K562 (cell line): ENCODE measurements around the gene CD99L2. TPM values are rescaled to one million over a fixed set of nuclear protein-coding genes. Genes with fewer than 3 reads are reported as not detected.
A peak's percentile ranks its signal among the peaks of the same experiment; 100 is the strongest.

Source experiments
- ARNT ChIP-seq, 2 experiments: fragments of 450-650 bp; IDR thresholded peaks; 2 replicates each; pipeline ENCODE4 v1.6.1; 2016; ENCODE audit warnings: mild to moderate bottlenecking in 1 of 2
- BRD4 ChIP-seq: fragments of 200-600 bp; sonication (generic); IDR thresholded peaks from 2 replicates; pipeline ENCODE4 v1.6.1; 2017; ENCODE audit warnings: inconsistent platforms
- C11orf30 ChIP-seq: fragments of 450-650 bp; IDR thresholded peaks from 2 replicates; pipeline ENCODE4 v1.6.1; 2016; ENCODE audit warnings: low read depth, mild to moderate bottlenecking
- CBX2 ChIP-seq: fragments of 200-600 bp; sonication (generic); IDR thresholded peaks from one replicate; pipeline ENCODE4 v1.6.1; 2012; ENCODE audit warnings: mild to moderate bottlenecking, low read length, inconsistent platforms; ENCODE audit not compliant: insufficient read depth, poor library complexity, severe bottlenecking
- CBX8 ChIP-seq: fragments of 200-600 bp; sonication (generic); IDR thresholded peaks from 2 replicates; pipeline ENCODE4 v1.6.1; 2012; ENCODE audit warnings: borderline replicate concordance, mixed run types, low read depth, mild to moderate bottlenecking, moderate library complexity, mixed read lengths, low read length, control low read depth, inconsistent platforms; ENCODE audit not compliant: poor library complexity, severe bottlenecking; ENCODE audit errors: extremely low read depth
- CEBPB ChIP-seq: fragments of 450-650 bp; IDR thresholded peaks from 2 replicates; pipeline ENCODE4 v1.6.1; 2016; ENCODE audit warnings: missing genetic modification characterization, missing compliant biosample characterization
- CHD4 ChIP-seq: fragments of 200-600 bp; sonication (generic); IDR thresholded peaks from 3 replicates; pipeline ENCODE4 v1.6.1; 2012; ENCODE audit warnings: low read depth, mild to moderate bottlenecking, mixed read lengths, low read length, inconsistent platforms; ENCODE audit not compliant: insufficient read depth, insufficient replicate concordance, poor library complexity, severe bottlenecking
- E2F3 ChIP-seq: fragments of 250-450 bp; sonication (Bioruptor Pico); IDR thresholded peaks from 2 replicates; pipeline ENCODE4 v1.4.0; 2020; ENCODE audit warnings: mild to moderate bottlenecking
- EP300 ChIP-seq: IDR thresholded peaks from 2 replicates; pipeline ENCODE4 v1.6.1; 2012; ENCODE audit warnings: low read length, improper control_type of control experiment
- FIP1L1 ChIP-seq: fragments of 200-400 bp; formaldehyde crosslinking; IDR thresholded peaks from 2 replicates; pipeline ENCODE4 v1.6.1; 2018; ENCODE audit warnings: mild to moderate bottlenecking, low read depth, low read length; ENCODE audit not compliant: poor library complexity, severe bottlenecking
- GABPB1 ChIP-seq: sonication (generic); formaldehyde crosslinking; IDR thresholded peaks from 2 replicates; pipeline ENCODE4 v1.8.0; 2022; ENCODE audit warnings: mild to moderate bottlenecking, missing genetic modification reagents
- HMG20B ChIP-seq: fragments of 250-450 bp; sonication (Bioruptor Pico); IDR thresholded peaks from 2 replicates; pipeline ENCODE4 v1.5.0; 2021; ENCODE audit warnings: mild to moderate bottlenecking
- KDM2B ChIP-seq: fragments of 250-450 bp; sonication (Bioruptor Pico); IDR thresholded peaks from 2 replicates; pipeline ENCODE4 v1.8.0; 2021; ENCODE audit warnings: mild to moderate bottlenecking, moderate library complexity
- KLF13 ChIP-seq: fragments of 450-650 bp; IDR thresholded peaks from 2 replicates; pipeline ENCODE4 v1.6.1; 2016; ENCODE audit warnings: missing genetic modification characterization, low read depth, mild to moderate bottlenecking, missing compliant biosample characterization, moderate library complexity, borderline replicate concordance
- MCM3 ChIP-seq: fragments of 450-650 bp; IDR thresholded peaks from 2 replicates; pipeline ENCODE4 v1.6.1; 2016
- NFE2 ChIP-seq: IDR thresholded peaks from 2 replicates; pipeline ENCODE4 v1.6.1; 2014; ENCODE audit warnings: antibody characterized with exemption, low read depth
- POLR2A ChIP-seq: fragments of 450-650 bp; conservative IDR thresholded peaks from 2 replicates; pipeline ENCODE4 v1.6.1; 2016
- RB1 ChIP-seq: fragments of 450-650 bp; IDR thresholded peaks from 2 replicates; pipeline ENCODE4 v1.6.1; 2017; ENCODE audit warnings: low read depth, mild to moderate bottlenecking
- RHOXF2B ChIP-seq: fragments of 250-450 bp; sonication (Bioruptor Pico); conservative IDR thresholded peaks from 2 replicates; pipeline ENCODE4 v1.5.1; 2021
- SAFB ChIP-seq: fragments of 200-400 bp; formaldehyde crosslinking; IDR thresholded peaks from 2 replicates; pipeline ENCODE4 v1.6.1; 2017; ENCODE audit warnings: low read depth, low read length, borderline replicate concordance
- SLC30A9 ChIP-seq: fragments of 250-450 bp; sonication (Bioruptor Pico); IDR thresholded peaks from 2 replicates; pipeline ENCODE4 v1.8.0; 2022; ENCODE audit warnings: mild to moderate bottlenecking, moderate library complexity
- SMAD1 ChIP-seq: fragments of 150-350 bp; IDR thresholded peaks from 2 replicates; pipeline ENCODE4 v1.6.1; 2014; ENCODE audit warnings: low read length, low read depth; ENCODE audit not compliant: partially characterized antibody
- TAF1 ChIP-seq: IDR thresholded peaks from 2 replicates; pipeline ENCODE4 v1.6.1; 2011; ENCODE audit warnings: mild to moderate bottlenecking, low read length, moderate library complexity; ENCODE audit not compliant: insufficient read depth, control insufficient read depth, severe bottlenecking; ENCODE audit errors: extremely low read depth
- TCF7L2 ChIP-seq: fragments of 150-350 bp; IDR thresholded peaks from 2 replicates; pipeline ENCODE4 v1.6.1; 2016; ENCODE audit warnings: low read depth, mild to moderate bottlenecking, low read length, moderate library complexity
- XRCC5 ChIP-seq: fragments of 200-400 bp; formaldehyde crosslinking; IDR thresholded peaks from 2 replicates; pipeline ENCODE4 v1.6.1; 2017; ENCODE audit warnings: low read depth, mild to moderate bottlenecking, low read length
- ZKSCAN3 ChIP-seq: fragments of 250-450 bp; sonication (Bioruptor Pico); IDR thresholded peaks from 2 replicates; pipeline ENCODE4 v1.4.0; 2020
- ZNF217 ChIP-seq: sonication (generic); formaldehyde crosslinking; IDR thresholded peaks from 2 replicates; pipeline ENCODE4 v1.8.0; 2022; ENCODE audit warnings: mild to moderate bottlenecking, missing genetic modification reagents
- ZNF232 ChIP-seq: sonication (generic); formaldehyde crosslinking; IDR thresholded peaks from 2 replicates; pipeline ENCODE4 v1.8.0; 2022; ENCODE audit warnings: mild to moderate bottlenecking, missing genetic modification reagents
- ZNF263 ChIP-seq: sonication (generic); formaldehyde crosslinking; IDR thresholded peaks from 2 replicates; pipeline ENCODE4 v1.8.0; 2022; ENCODE audit warnings: mild to moderate bottlenecking, missing genetic modification reagents, borderline replicate concordance
- ZNF76 ChIP-seq: fragments of 250-450 bp; sonication (Bioruptor Pico); IDR thresholded peaks from 2 replicates; pipeline ENCODE4 v1.4.0; 2020; ENCODE audit warnings: mild to moderate bottlenecking, moderate library complexity, borderline replicate concordance
- ZNF79 ChIP-seq: fragments of 250-450 bp; sonication (Bioruptor Pico); IDR thresholded peaks from 2 replicates; pipeline ENCODE4 v1.4.0; 2020; ENCODE audit warnings: low read depth, mild to moderate bottlenecking, moderate library complexity
- polyA plus RNA-seq, 8 experiments: library from polyadenylated mRNA; depleted of rRNA in 4 of 8; stranded (reverse) in 5 of 8; unstranded in 3 of 8; fragments of >200 nt; fragmentation: Nextera tagmentation in 2 of 8; fragmentation: Illumina TruSeq in 1 of 8; extraction: Ambion mirVana in 2 of 8; extraction: Trizol in 1 of 8; gene quantifications; 2 replicates each; pipeline versions ENCODE4 v1.2.1 to v1.2.3, GENCODE V29; 2011 to 2014; ENCODE audit warnings: inconsistent platforms in 1 of 8, missing spikeins in 1 of 8
- total RNA-seq, 7 experiments: library from RNA; depleted of rRNA in 6 of 7; stranded (reverse); fragments of >200 nt in 6 of 7; fragmentation: Illumina TruSeq in 2 of 7; extraction: Trizol in 2 of 7; gene quantifications; 2 replicates each; pipeline versions ENCODE4 v1.2.1 to v1.2.3, GENCODE V29; 2011 to 2021; ENCODE audit warnings: low replicate concordance in 1 of 7
- TF ChIP-seq, protein P1 (sequence below): fragments of 450-650 bp; IDR thresholded peaks from 2 replicates; pipeline ENCODE4 v1.6.1; 2017; ENCODE audit warnings: mild to moderate bottlenecking, moderate library complexity

The CD99L2 gene
- total and polyA plus RNA-seq, 9 of the 15 experiments (the other 6 are each of a cell fraction or from before 2014, with no cell fraction given): 0.76 to 19.0 (median 11.9) TPM

DNA sequence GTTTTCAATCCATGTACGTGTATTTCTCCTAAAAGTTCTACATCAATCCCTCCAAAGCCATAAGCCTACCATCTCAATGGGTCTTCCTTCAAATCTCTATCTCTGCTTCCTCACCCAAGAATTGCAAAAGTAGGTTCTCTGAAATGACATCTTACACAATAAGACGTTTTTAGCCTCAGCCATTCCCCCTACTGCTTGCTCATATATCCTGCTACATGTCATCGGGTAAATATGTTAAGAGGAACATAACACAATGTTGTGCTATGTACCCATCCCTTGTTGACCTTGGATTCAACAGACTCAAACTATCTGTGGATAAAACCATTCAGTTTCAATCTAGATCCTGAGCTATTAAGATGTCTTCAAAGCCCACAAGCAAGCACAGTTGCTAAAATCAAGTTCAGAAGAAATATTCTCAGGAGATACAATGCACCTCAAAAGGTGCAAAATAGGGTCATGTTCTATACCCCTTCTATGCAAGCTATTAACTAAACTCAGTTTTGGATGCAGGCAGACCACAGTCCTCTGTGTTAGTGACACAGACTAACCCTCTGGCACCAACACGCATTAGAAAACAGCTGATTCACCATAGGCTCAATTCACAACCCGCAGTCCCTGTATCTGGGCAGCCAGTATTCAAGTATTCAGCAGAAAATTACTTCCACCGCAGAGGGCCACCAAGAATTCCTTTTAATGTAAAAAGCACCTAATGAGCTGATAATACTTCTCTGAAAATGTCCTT, 56.8 kb downstream of the CD99L2 start (continued):
- TF ChIP-seq EP300 (no peak), CEBPB (tag) (peak; percentile 36; the same call in 1 of the 2 replicates), KLF13 (no peak), RB1 (no peak), FIP1L1 (no peak), TAF1 (no peak), ARNT (IDR thresholded peaks at IDR 0.05) (no peak), CHD4 (no peak), ZNF79 (CRISPR knock-in tag) (no peak), E2F3 (CRISPR knock-in tag) (no peak), POLR2A (no peak), GABPB1 (CRISPR knock-in tag) (no peak), KDM2B (CRISPR knock-in tag) (no peak), NFE2 (peak; percentile 42; the same call in 1 of the 2 replicates), CBX2 (no peak), TCF7L2 (no peak), C11orf30 (peak; percentile 48; the same call in 1 of the 2 replicates), XRCC5 (no peak), HMG20B (no peak), SAFB (no peak), ZKSCAN3 (CRISPR knock-in tag) (no peak), ZNF232 (CRISPR knock-in tag) (no peak), ZNF217 (CRISPR knock-in tag) (no peak), MCM3 (no peak), BRD4 (no peak), SMAD1 (no peak), CBX8 (no peak), ZNF263 (CRISPR knock-in tag) (no peak), SLC30A9 (CRISPR knock-in tag) (no peak), ZNF76 (CRISPR knock-in tag) (no peak), RHOXF2B (CRISPR knock-in tag) (no peak)
- TF ChIP-seq, protein P1, sequence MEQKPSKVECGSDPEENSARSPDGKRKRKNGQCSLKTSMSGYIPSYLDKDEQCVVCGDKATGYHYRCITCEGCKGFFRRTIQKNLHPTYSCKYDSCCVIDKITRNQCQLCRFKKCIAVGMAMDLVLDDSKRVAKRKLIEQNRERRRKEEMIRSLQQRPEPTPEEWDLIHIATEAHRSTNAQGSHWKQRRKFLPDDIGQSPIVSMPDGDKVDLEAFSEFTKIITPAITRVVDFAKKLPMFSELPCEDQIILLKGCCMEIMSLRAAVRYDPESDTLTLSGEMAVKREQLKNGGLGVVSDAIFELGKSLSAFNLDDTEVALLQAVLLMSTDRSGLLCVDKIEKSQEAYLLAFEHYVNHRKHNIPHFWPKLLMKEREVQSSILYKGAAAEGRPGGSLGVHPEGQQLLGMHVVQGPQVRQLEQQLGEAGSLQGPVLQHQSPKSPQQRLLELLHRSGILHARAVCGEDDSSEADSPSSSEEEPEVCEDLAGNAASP: no peak
